ENCODE data around the gene PCDH7.

DNA sequence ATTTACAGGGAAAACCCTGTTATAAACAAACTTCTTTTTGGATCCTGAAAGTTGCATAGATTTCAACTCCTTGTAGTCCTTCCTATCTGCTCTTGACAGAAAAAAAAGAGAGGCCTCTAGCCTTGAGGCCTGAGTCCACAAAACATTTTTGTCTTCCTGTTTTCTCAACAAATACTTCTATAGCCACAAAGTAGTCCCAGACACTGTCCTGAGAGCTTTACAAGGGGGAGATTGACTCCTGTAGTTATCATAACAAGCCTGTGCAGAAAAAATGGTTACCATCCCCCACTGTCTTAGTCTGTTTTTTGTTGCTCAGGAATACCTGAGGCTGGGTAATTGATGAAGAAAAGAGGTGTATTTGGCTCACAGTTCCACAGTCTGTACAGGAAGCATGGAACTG is 35.2 kb downstream of the PCDH7 start:
- TF ChIP-seq POLR2A (IDR thresholded peaks at IDR 0.05), result no peak
- TF ChIP-seq, protein P1, sequence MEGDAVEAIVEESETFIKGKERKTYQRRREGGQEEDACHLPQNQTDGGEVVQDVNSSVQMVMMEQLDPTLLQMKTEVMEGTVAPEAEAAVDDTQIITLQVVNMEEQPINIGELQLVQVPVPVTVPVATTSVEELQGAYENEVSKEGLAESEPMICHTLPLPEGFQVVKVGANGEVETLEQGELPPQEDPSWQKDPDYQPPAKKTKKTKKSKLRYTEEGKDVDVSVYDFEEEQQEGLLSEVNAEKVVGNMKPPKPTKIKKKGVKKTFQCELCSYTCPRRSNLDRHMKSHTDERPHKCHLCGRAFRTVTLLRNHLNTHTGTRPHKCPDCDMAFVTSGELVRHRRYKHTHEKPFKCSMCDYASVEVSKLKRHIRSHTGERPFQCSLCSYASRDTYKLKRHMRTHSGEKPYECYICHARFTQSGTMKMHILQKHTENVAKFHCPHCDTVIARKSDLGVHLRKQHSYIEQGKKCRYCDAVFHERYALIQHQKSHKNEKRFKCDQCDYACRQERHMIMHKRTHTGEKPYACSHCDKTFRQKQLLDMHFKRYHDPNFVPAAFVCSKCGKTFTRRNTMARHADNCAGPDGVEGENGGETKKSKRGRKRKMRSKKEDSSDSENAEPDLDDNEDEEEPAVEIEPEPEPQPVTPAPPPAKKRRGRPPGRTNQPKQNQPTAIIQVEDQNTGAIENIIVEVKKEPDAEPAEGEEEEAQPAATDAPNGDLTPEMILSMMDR (IDR thresholded peaks at IDR 0.05), result no peak

Measured in thyroid gland (tissue), 4 donors.